HL-60 (cell line): ENCODE measurements around the gene PTPRN2.

ENCODE experiments used
- POLR2AphosphoS5 ChIP-seq: IDR thresholded peaks from 2 replicates; pipeline ENCODE4 v1.6.1; 2012; ENCODE audit warnings: low read depth
- TF ChIP-seq, protein P1 (sequence below): IDR thresholded peaks from one replicate; pipeline ENCODE4 v1.5.1; 2011; ENCODE audit warnings: low read length, control low read depth, inconsistent platforms; ENCODE audit not compliant: insufficient read depth

DNA sequence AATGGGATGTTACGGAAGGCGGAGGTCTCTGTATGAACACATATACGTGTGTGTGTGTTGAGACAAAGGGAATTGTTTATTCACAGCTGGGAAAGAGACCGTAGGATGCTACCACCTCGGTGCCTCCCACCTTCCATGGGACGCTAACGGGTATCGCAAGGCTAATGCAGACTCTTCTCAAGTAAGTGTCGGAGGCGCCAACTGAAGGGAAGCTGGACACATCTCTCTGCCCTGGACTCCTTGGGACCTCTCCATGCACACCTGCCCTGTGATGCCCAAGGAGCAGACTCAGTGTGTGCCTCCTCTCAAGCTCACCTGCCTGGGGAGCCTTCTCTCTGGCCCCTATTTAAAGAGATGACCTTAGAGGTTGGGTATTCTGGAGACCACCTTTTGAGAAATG, 1020.0 kb downstream of the PTPRN2 start:
- TF ChIP-seq, protein P1, sequence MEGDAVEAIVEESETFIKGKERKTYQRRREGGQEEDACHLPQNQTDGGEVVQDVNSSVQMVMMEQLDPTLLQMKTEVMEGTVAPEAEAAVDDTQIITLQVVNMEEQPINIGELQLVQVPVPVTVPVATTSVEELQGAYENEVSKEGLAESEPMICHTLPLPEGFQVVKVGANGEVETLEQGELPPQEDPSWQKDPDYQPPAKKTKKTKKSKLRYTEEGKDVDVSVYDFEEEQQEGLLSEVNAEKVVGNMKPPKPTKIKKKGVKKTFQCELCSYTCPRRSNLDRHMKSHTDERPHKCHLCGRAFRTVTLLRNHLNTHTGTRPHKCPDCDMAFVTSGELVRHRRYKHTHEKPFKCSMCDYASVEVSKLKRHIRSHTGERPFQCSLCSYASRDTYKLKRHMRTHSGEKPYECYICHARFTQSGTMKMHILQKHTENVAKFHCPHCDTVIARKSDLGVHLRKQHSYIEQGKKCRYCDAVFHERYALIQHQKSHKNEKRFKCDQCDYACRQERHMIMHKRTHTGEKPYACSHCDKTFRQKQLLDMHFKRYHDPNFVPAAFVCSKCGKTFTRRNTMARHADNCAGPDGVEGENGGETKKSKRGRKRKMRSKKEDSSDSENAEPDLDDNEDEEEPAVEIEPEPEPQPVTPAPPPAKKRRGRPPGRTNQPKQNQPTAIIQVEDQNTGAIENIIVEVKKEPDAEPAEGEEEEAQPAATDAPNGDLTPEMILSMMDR, result no peak
- no peak for TF ChIP-seq POLR2AphosphoS5
